Subcutaneous adipose tissue (tissue), 4 donors: Measurements from ENCODE around the gene EPRS1. TPM values are rescaled to one million over a fixed set of nuclear protein-coding genes. Genes with fewer than 3 reads are reported as not detected.

ENCODE experiments used
- CTCF ChIP-seq: fragments of 450-650 bp; IDR thresholded peaks from one replicate; pipeline ENCODE4 v1.5.1; 2016; ENCODE audit warnings: low read depth, mild to moderate bottlenecking, control low read depth, antibody characterized with exemption, moderate library complexity
- total RNA-seq, 4 donors: library from RNA; depleted of rRNA; stranded (reverse); fragments of >200 nt; gene quantifications; one replicate each; pipeline ENCODE4 v1.1.0, GENCODE V29; 2016

Gene EPRS1
- total RNA-seq, 4 donors from 2014 or later, result 41.6 to 84.1 (median 53.3) TPM

- TF ChIP-seq CTCF, result no peak
Measured at GRCh38 chr1:220003610-220004299, 42.5 kb downstream of the EPRS1 start.

- TF ChIP-seq CTCF, result no peak
Measured at GRCh38 chr1:220003015-220003414, 43.3 kb downstream of the EPRS1 start.

- TF ChIP-seq CTCF, result no peak
Measured at GRCh38 chr1:220001095-220001501, 45.2 kb downstream of the EPRS1 start.

- TF ChIP-seq CTCF, result no peak
Measured at GRCh38 chr1:219999821-220000220, 46.5 kb downstream of the EPRS1 start.

Other genes with a start within 250 kb of the EPRS1 start
- not detected for gene SLC30A10, start 117.9 kb downstream of the EPRS1 start, total RNA-seq
- gene BPNT1, start 43.3 kb upstream of the EPRS1 start, total RNA-seq, result 10 to 100 TPM; 12.4 to 19.0 (median 15.6) TPM
- gene IARS2, start 47.6 kb upstream of the EPRS1 start, total RNA-seq, result 100 to 1,000 TPM in 1 of 4 donors, 10 to 100 TPM in 3; 86.1 to 100 (median 90.8) TPM
- 10 to 100 TPM; 23.9 to 41.7 (median 31.3) TPM for gene RAB3GAP2, start 225.9 kb upstream of the EPRS1 start, total RNA-seq